Transverse colon (tissue), 3 donors: ENCODE results near the gene PPP1R12B.

Source experiments
- EP300 ChIP-seq: sonication (generic); formaldehyde crosslinking; IDR thresholded peaks from one replicate; pipeline ENCODE4 v1.6.1; 2017; ENCODE audit warnings: antibody characterized with exemption, low read depth
- POLR2A ChIP-seq: fragments of 450-650 bp; IDR thresholded peaks from one replicate; pipeline ENCODE4 v1.6.1; 2016; ENCODE audit warnings: antibody characterized with exemption, mild to moderate bottlenecking, moderate library complexity
- TF ChIP-seq, protein P1 (sequence below), 5 experiments: fragments of 200-600 bp in 3 of 5; fragments of 450-650 bp in 2 of 5; sonication (generic) in 3 of 5; IDR thresholded peaks; 1 replicate in 2 of 5; 2 replicates in 3 of 5; pipeline ENCODE4 v1.5.1; 2016 to 2017; ENCODE audit warnings: antibody characterized with exemption in 5 of 5, inconsistent platforms in 3 of 5, mild to moderate bottlenecking in 2 of 5, moderate library complexity in 1 of 5

- TF ChIP-seq, protein P1, sequence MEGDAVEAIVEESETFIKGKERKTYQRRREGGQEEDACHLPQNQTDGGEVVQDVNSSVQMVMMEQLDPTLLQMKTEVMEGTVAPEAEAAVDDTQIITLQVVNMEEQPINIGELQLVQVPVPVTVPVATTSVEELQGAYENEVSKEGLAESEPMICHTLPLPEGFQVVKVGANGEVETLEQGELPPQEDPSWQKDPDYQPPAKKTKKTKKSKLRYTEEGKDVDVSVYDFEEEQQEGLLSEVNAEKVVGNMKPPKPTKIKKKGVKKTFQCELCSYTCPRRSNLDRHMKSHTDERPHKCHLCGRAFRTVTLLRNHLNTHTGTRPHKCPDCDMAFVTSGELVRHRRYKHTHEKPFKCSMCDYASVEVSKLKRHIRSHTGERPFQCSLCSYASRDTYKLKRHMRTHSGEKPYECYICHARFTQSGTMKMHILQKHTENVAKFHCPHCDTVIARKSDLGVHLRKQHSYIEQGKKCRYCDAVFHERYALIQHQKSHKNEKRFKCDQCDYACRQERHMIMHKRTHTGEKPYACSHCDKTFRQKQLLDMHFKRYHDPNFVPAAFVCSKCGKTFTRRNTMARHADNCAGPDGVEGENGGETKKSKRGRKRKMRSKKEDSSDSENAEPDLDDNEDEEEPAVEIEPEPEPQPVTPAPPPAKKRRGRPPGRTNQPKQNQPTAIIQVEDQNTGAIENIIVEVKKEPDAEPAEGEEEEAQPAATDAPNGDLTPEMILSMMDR (IDR thresholded peaks at IDR 0.05): no peak
- TF ChIP-seq EP300 (no peak), POLR2A (no peak)
Measured at GRCh38 chr1:202351725-202352124, 3.2 kb downstream of the PPP1R12B start.
